H9 (cell line): ENCODE data around the gene FGFBP2. TPM values are rescaled to one million over a fixed set of nuclear protein-coding genes. Genes with fewer than 3 reads are reported as not detected.

Experiments used
- DNase-seq: peaks from one replicate; pipeline ENCODE4 v3.0.0-alpha.2; 2017
- H2AFZ ChIP-seq: one replicate; pipeline ENCODE4 v1.6.1; 2013; ENCODE audit warnings: mild to moderate bottlenecking, low read length, control low read depth, moderate library complexity
- H2AK5ac ChIP-seq: 2 replicates; pipeline ENCODE4 v1.6.1; 2013; ENCODE audit warnings: low read length, control low read depth, mixed read lengths; ENCODE audit not compliant: insufficient read length
- H2BK120ac ChIP-seq: one replicate; pipeline ENCODE4 v1.6.1; 2013; ENCODE audit warnings: low read depth, mild to moderate bottlenecking, low read length, control low read depth, inconsistent platforms; ENCODE audit not compliant: poor library complexity, severe bottlenecking
- H2BK12ac ChIP-seq: 2 replicates; pipeline ENCODE4 v1.6.1; 2013; ENCODE audit warnings: low read length, control low read depth, mixed read lengths, low read depth; ENCODE audit not compliant: insufficient read length
- H2BK15ac ChIP-seq: 2 replicates; pipeline ENCODE4 v1.6.1; 2013; ENCODE audit warnings: low read depth, low read length, control low read depth
- H2BK20ac ChIP-seq: one replicate; pipeline ENCODE4 v1.6.1; 2013; ENCODE audit warnings: low read depth, mild to moderate bottlenecking, low read length, control low read depth, inconsistent platforms; ENCODE audit not compliant: poor library complexity, severe bottlenecking
- H2BK5ac ChIP-seq: 2 replicates; pipeline ENCODE4 v1.6.1; 2013; ENCODE audit warnings: low read length, control low read depth, mixed read lengths; ENCODE audit not compliant: insufficient read length
- H3K14ac ChIP-seq: 2 replicates; pipeline ENCODE4 v1.6.1; 2013; ENCODE audit warnings: low read length, control low read depth; ENCODE audit not compliant: insufficient read depth
- H3K18ac ChIP-seq: 2 replicates; pipeline ENCODE4 v1.6.1; 2013; ENCODE audit warnings: low read depth, mild to moderate bottlenecking, mixed read lengths, low read length, control low read depth; ENCODE audit not compliant: insufficient read length
- H3K23ac ChIP-seq: 2 replicates; pipeline ENCODE4 v1.6.1; 2013; ENCODE audit warnings: low read length, control low read depth, mixed read lengths, low read depth; ENCODE audit not compliant: insufficient read length
- H3K23me2 ChIP-seq: 2 replicates; pipeline ENCODE4 v1.6.1; 2013; ENCODE audit warnings: low read depth, mild to moderate bottlenecking, mixed read lengths, low read length, control low read depth; ENCODE audit not compliant: insufficient read length, poor library complexity, severe bottlenecking
- H3K27ac ChIP-seq: 2 replicates; pipeline ENCODE4 v1.5.1; 2013; ENCODE audit warnings: low read length, control low read depth, mixed read lengths, low read depth; ENCODE audit not compliant: insufficient read length
- H3K27me3 ChIP-seq: 2 replicates; pipeline ENCODE4 v1.6.1; 2013; ENCODE audit warnings: low read length, control low read depth, inconsistent platforms; ENCODE audit not compliant: insufficient read depth
- H3K4ac ChIP-seq: 2 replicates; pipeline ENCODE4 v1.6.1; 2013; ENCODE audit warnings: low read depth, mild to moderate bottlenecking, control low read depth, inconsistent platforms, low read length, moderate library complexity
- H3K4me1 ChIP-seq: 2 replicates; pipeline ENCODE4 v1.6.1; 2013; ENCODE audit warnings: low read length, control low read depth, inconsistent platforms; ENCODE audit not compliant: insufficient read depth
- H3K4me2 ChIP-seq: 2 replicates; pipeline ENCODE4 v1.6.1; 2013; ENCODE audit warnings: low read length, control low read depth, mixed read lengths; ENCODE audit not compliant: insufficient read length, insufficient read depth
- H3K56ac ChIP-seq: 2 replicates; pipeline ENCODE4 v1.6.1; 2013; ENCODE audit warnings: low read depth, mild to moderate bottlenecking, mixed read lengths, low read length, control low read depth; ENCODE audit not compliant: insufficient read length
- H3K79me1 ChIP-seq: 2 replicates; pipeline ENCODE4 v1.6.1; 2013; ENCODE audit warnings: low read depth, mild to moderate bottlenecking, moderate library complexity, low read length, control low read depth, inconsistent platforms; ENCODE audit not compliant: insufficient read depth, poor library complexity, severe bottlenecking
- H3K79me2 ChIP-seq: 2 replicates; pipeline ENCODE4 v1.6.1; 2013; ENCODE audit warnings: low read length, control low read depth, inconsistent platforms; ENCODE audit not compliant: insufficient read depth
- H3K9ac ChIP-seq: 2 replicates; pipeline ENCODE4 v1.6.1; 2013; ENCODE audit warnings: low read length, control low read depth, mixed read lengths; ENCODE audit not compliant: insufficient read length; ENCODE audit errors: extremely low read depth
- H3K9me3 ChIP-seq: one replicate; pipeline ENCODE4 v1.6.1; 2013; ENCODE audit warnings: low read depth, low read length, inconsistent platforms; ENCODE audit not compliant: control insufficient read depth
- H3T11ph ChIP-seq: one replicate; pipeline ENCODE4 v1.6.1; 2013; ENCODE audit warnings: mild to moderate bottlenecking, low read length, control low read depth, inconsistent platforms
- H4K20me1 ChIP-seq: one replicate; pipeline ENCODE4 v1.6.1; 2013; ENCODE audit not compliant: control insufficient read depth, insufficient read length, insufficient read depth
- H4K5ac ChIP-seq: 2 replicates; pipeline ENCODE4 v1.6.1; 2013; ENCODE audit warnings: low read depth, mild to moderate bottlenecking, mixed read lengths, low read length, control low read depth; ENCODE audit not compliant: insufficient read length
- H4K8ac ChIP-seq: replicated peaks from 2 replicates; pipeline ENCODE4 v1.6.1; 2013; ENCODE audit warnings: low read length, control low read depth, mixed read lengths, low read depth; ENCODE audit not compliant: insufficient read length
- H4K91ac ChIP-seq: 2 replicates; pipeline ENCODE4 v1.6.1; 2013; ENCODE audit warnings: low read depth, mild to moderate bottlenecking, moderate library complexity, mixed read lengths, low read length, control low read depth; ENCODE audit not compliant: insufficient read length
- H3K27ac Mint-ChIP-seq, 3 experiments: 2 replicates in 2 of 3; 3 replicates in 1 of 3; pipeline ENCODE4 v1.8.0; 2020 to 2021; ENCODE audit warnings: mixed read lengths in 3 of 3, mild to moderate bottlenecking in 1 of 3, moderate library complexity in 1 of 3
- H3K27me3 Mint-ChIP-seq: 2 replicates; pipeline ENCODE4 v1.8.0; 2021; ENCODE audit warnings: low read depth, mild to moderate bottlenecking, moderate library complexity, mixed read lengths
- H3K36me3 Mint-ChIP-seq, 3 experiments: 2 replicates in 2 of 3; 3 replicates in 1 of 3; pipeline ENCODE4 v1.8.0; 2020 to 2021; ENCODE audit warnings: low read depth in 3 of 3, mixed read lengths in 3 of 3; ENCODE audit not compliant: insufficient read depth in 1 of 3
- H3K4me1 Mint-ChIP-seq, 2 experiments: 2 replicates each; pipeline ENCODE4 v1.8.0; 2020; ENCODE audit warnings: mixed read lengths in 2 of 2
- H3K4me3 Mint-ChIP-seq, 2 experiments: 2 replicates in 1 of 2; 3 replicates in 1 of 2; pipeline ENCODE4 v1.8.0; 2020 to 2021; ENCODE audit warnings: mild to moderate bottlenecking in 2 of 2, mixed read lengths in 2 of 2, moderate library complexity in 1 of 2
- H3K9me3 Mint-ChIP-seq, 2 experiments: 2 replicates in 1 of 2; 3 replicates in 1 of 2; pipeline ENCODE4 v1.8.0; 2020; ENCODE audit warnings: mild to moderate bottlenecking in 2 of 2, mixed read lengths in 2 of 2, moderate library complexity in 1 of 2
- WGBS: extraction: QIAGEN DNeasy Blood & Tissue Kit; methylation state at CpG from one replicate; pipeline ENCODE4 v1.1.7; 2013; ENCODE audit warnings: missing lambda C conversion rate, low lambda C conversion rate, mixed read lengths; ENCODE audit not compliant: insufficient read length; ENCODE audit errors: extremely low coverage; 5-methylcytosine and 5-hydroxymethylcytosine counted together
- total RNA-seq: library from RNA; stranded (reverse); gene quantifications from 2 replicates; pipeline ENCODE4 v1.2.1, GENCODE V29; 2021
- TF ChIP-seq, protein P1 (sequence below): fragments of 200-600 bp; sonication (generic); conservative IDR thresholded peaks from 3 replicates; pipeline ENCODE4 v1.8.0; 2021; ENCODE audit warnings: antibody characterized with exemption, mild to moderate bottlenecking

FGFBP2 gene
- total RNA-seq, 1 experiment from 2014 or later, result not detected

DNA sequence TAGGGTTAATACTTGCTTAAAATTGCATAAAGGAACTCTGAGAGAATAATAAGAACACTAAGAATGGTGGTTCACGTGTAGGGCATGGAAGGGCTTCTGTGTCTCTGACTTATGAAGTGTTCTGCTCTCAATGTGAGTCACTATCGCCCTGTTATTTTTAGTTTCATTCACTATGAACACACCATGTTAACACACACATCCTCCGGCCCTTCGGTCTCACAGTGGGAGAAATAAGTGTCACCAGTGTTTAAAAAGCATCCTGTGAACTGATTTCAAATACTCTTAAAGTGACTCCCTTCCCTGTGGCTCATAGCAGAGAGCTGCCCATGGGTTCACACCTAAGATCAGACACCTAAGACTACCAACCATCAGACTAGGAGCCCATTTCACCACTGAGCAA, 33.8 kb upstream of the FGFBP2 start:
- TF ChIP-seq, protein P1, sequence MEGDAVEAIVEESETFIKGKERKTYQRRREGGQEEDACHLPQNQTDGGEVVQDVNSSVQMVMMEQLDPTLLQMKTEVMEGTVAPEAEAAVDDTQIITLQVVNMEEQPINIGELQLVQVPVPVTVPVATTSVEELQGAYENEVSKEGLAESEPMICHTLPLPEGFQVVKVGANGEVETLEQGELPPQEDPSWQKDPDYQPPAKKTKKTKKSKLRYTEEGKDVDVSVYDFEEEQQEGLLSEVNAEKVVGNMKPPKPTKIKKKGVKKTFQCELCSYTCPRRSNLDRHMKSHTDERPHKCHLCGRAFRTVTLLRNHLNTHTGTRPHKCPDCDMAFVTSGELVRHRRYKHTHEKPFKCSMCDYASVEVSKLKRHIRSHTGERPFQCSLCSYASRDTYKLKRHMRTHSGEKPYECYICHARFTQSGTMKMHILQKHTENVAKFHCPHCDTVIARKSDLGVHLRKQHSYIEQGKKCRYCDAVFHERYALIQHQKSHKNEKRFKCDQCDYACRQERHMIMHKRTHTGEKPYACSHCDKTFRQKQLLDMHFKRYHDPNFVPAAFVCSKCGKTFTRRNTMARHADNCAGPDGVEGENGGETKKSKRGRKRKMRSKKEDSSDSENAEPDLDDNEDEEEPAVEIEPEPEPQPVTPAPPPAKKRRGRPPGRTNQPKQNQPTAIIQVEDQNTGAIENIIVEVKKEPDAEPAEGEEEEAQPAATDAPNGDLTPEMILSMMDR, result no peak
- Histone ChIP-seq H3T11ph (no peak overlapping the region), H3K23ac (no peak overlapping the region), H3K18ac (no peak overlapping the region), H2AK5ac (no peak overlapping the region), H3K56ac (no peak overlapping the region), H3K27me3 (no peaks in the 10 kb centered on the region), H2BK15ac (no peak overlapping the region), H3K9ac (no peak overlapping the region), H3K4me2 (no peak overlapping the region), H2BK12ac (no peak overlapping the region), H4K91ac (no peak overlapping the region), H3K79me1 (no peaks in the 10 kb centered on the region), H3K14ac (no peak overlapping the region), H2BK120ac (no peak overlapping the region), H4K8ac (no peak overlapping the region), H2AFZ (no peak overlapping the region), H3K27ac (no peak overlapping the region), H2BK5ac (no peak overlapping the region), H4K5ac (no peak overlapping the region), H3K9me3 (no peaks in the 10 kb centered on the region), H4K20me1 (no peaks in the 10 kb centered on the region), H3K4me1 (no peaks in the 10 kb centered on the region), H3K4ac (no peak overlapping the region), H3K79me2 (no peaks in the 10 kb centered on the region), H3K23me2 (no peaks in the 10 kb centered on the region), H2BK20ac (no peak overlapping the region)
- no peak for DNase-seq
- H3K4me1 Mint-ChIP-seq, result no peaks in the 10 kb centered on the region
- H3K27ac Mint-ChIP-seq, result no peak overlapping the region
- peaks cover 19 to 49% (median 32%) of the 10 kb centered on the region in 3 experiments; a peak in 6 of 7 replicates for H3K36me3 Mint-ChIP-seq
- no peak overlapping the region for H3K4me3 Mint-ChIP-seq
- no CpG with 5 or more reads among the region's 4 CpGs for WGBS
- H3K9me3 Mint-ChIP-seq, result no peaks in the 10 kb centered on the region
- no peaks in the 10 kb centered on the region for H3K27me3 Mint-ChIP-seq
